Stimulated activated CD8-positive, alpha-beta memory T cell treated with anti-CD3 and anti-CD28 coated beads, Interleukin-7, amount 100 ng/mL, for 24 hours (primary cell): ENCODE measurements around the gene PRMT5.

Experiments
- DNase-seq: peaks from one replicate; pipeline ENCODE4 v3.0.0-alpha.2; 2020; ENCODE audit warnings: low read depth

Gene PRMT5

DNA sequence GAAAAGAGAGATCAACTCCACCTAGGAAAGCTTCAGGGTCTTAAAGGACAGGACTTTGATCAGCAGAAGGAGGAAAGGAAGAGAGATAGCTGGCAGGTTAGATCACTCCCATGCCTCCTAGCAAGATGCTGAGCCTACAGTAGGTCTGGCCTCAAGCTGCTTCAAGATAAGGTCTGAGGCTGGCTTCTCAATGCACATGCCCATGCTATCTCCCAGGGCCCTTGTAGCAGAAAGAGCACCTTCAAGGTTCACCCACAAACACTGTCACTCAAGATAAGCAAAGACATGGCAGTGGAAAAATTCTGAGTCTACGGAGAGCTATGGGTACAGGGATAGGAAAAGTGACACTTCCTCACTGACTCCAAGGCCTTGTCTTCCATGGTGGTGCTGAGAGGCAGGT, 31.8 kb downstream of the PRMT5 start:
- DNase-seq: no peak

DNA sequence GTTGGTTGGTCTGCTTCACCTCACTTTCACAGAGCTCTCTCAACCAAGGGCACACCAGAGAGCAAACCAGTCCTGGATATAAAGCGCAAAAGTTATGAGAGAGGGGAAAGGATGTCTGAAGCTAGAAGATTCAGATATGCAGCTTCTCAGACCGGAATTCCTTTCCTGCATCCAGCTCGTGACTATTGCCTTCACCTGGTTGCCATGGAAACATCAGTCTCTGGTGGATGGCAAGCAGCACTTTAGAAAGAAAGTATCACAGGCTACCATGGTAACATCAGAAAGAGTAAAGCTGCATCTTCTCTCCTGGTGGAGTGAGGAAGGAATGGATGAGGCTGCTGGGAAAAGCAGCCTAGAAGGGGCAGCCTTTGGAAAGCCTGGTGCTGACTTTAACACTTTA, 32.4 kb downstream of the PRMT5 start:
- no peak for DNase-seq

DNA sequence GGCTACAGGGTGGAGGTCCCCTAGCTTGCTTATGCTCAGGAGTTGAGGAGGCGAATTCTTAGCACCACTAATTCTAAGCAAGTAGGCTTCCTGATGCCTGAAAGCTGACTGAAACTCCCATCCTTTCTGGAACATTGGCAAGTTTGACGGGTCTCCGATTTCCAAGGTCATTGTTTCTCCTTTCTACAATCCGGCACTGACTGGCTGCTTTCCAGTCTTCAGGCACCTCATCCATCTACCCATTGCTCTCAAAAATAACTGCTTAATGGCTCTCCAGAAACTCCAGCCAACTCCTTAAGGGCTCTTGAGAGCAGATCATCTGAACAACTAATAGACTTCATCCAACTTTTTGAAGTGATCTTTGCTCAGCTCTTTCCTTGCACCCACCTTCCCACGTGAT, 32.8 kb downstream of the PRMT5 start:
- DNase-seq: no peak

- no peak for DNase-seq
Observed at GRCh38 chr14:22895402-22895801, 33.8 kb downstream of the PRMT5 start.

DNA sequence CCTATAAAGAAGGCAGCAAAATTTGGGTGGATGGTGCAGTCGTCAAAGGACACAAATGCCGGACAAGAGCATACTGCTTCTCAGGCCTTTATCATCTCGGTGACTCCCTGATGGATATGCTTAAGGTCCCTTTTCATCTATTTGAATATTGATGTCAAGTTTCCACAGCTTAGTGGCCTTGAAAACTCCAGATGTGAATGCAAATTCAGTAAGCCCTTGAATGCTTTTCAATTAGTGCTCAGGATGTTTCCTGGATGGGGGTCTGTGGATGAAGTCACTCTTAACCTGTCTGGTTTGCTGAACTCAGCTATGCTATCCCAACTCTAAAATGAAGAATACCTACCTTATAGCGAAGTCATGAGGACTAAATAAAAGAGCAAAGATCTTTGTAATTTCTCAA, 35.5 kb downstream of the PRMT5 start:
- DNase-seq: no peak

GRCh38 chr14:22892488-22892887, 36.7 kb downstream of the PRMT5 start:
- no peak for DNase-seq

DNA sequence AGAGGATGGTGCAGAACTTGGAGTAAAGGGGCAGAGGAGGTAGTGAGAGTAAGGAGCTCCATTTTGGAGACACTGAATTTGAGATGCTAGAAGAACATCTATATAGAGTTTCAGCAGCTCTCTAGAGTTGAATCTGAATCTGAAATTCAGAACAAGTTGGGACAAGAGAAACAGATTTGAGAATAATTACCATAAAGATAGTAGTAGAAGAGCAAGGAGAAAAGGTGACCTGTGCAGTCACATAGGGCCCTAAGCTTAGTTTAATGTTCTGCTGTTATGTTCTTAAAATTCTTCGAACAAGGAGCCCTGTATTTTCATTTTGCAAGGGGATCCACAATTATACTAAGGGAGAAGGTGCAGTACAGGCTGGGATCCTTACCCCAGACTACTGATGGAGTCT, 38.8 kb downstream of the PRMT5 start:
- no peak for DNase-seq

DNA sequence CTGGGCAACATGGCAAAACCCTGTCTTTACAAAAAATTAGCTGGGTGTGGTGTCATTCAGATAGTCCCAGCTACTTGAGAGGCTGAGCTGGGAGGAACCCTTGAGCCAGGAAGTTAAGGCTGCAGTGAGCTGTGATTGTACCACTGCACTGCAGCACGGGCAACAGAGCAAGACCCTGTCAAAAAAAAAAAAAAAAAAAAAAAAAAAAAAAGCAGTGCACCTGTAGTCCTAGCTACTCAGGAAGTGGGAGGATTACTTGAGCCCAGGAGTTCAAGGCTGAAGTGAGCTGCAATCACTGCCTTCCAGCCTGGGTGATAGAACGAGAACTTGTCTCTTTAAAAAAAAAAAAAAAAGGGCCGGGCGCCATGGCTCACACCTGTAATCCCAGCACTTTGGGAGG, 40.5 kb downstream of the PRMT5 start:
- no peak for DNase-seq

- no peak for DNase-seq
Observed at GRCh38 chr14:22887990-22888378, 41.2 kb downstream of the PRMT5 start.

GRCh38 chr14:22887260-22887989, 41.8 kb downstream of the PRMT5 start:
- no peak for DNase-seq

DNA sequence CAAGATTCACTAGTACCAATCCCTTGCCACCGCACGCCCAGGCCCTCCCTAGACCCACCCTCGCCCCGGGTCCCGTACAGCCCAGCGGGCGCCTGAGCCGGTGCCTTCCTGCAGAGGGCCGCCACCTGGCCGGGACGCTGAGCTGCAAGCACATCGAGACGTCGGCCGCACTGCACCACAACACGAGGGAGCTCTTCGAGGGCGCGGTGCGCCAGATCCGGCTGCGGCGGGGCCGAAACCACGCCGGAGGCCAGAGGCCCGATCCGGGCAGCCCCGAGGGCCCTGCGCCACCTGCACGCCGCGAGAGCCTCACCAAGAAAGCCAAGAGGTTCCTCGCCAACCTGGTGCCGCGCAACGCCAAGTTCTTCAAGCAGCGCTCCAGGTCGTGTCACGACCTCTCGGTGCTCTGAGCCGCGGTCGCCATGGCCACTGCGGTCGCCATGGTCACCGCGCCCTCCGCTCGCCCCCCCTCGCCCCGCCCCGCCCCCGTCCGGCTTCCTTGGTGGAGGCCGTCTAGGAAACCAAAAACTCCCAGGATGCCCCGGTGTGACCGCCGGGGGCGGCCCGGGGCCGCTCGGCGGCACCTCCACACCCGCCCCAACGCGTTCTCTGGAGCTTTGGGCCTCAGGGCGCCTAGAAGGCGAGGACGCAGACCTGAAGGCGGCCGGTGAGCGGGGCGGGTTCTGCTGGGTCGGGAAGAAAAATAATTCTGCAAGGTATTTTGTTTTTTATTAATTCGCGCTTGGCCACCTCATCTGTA, 42.5 kb downstream of the PRMT5 start:
- DNase-seq: peak; percentile 32

DNA sequence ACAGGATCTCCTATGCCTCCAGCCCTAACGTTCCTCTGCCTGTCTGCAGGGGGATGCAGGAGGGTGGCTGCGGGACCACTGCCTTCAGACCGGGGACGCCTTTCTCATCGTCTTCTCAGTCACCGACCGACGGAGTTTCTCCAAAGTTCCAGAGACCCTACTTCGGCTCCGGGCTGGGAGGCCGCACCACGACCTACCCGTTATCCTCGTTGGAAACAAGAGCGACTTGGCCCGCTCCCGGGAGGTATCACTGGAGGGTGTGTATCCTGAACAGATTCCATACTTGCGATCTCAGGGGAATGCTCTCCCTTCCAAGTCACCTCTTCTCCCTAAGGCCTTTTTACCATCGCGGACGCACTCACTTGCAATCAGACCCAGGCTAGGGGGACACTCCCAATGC, 43.2 kb downstream of the PRMT5 start:
- DNase-seq: no peak

DNA sequence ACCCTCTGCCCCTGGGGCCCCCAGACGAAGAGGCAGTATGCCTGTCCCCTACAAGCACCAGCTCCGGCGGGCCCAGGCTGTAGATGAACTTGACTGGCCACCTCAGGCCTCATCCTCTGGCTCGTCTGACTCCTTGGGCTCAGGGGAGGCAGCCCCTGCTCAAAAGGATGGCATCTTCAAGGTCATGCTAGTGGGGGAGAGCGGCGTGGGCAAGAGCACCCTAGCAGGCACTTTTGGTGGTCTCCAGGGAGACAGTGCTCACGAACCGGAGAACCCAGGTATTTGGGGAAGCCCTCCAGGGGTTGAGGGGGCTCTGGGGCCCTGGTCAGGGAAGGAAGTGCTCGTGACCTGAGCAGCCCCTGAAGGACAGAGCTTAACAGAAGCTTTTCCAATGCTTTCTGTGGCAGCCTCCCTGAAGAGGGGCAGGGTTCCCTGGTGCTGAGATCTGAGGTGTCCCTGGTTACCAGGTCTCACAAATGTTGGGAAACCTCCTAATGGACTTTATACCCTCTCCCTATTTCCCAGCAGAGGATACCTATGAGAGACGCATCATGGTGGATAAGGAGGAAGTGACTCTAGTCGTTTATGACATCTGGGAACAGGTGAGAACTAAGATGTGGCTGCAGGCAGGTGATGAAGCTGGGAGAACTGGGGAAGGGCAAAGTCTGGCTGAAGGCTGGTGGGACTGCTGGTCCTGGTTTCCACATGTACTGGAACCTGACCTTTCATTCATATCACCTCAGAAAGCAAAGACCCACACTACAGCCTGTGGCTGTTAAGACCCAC, 44.2 kb downstream of the PRMT5 start:
- no peak for DNase-seq

GRCh38 chr14:22884076-22884737, 45.0 kb downstream of the PRMT5 start:
- no peak for DNase-seq

DNA sequence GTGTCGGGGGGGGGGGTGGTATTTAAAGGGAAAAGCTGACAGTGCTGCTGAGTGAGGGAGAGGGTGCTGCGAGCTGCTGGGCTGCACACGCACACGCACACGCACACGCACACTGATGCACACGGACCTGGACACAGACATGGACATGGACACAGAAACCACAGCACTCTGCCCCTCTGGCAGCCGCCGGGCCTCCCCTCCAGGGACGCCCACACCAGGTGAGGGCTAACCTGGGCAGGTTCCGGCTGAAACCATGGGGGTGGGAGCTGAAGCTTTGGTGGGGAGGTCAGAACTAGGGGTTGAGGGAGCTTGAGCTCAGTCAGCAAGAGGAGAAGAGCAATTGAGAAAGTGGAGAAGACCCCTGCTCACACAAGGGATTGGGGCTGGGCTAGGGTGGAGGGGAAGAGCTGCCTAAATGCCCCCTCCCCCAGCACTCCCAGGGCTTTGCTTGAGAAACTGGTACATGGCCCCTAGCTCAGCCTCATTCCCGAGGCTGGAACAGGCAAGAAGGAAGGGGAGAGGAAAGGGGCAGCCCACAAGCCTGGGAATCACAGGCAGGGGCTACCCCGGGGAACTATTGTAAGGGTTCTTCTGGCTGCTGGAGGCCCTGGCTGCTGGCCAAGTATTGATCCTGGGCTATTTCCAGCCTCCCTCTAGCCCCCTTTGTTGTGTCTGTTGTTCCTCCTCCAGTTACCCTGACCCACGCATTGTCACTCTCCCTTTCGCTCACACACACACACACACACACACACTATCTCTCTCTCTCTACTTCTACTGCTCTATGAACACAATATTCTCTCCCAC, 45.8 kb downstream of the PRMT5 start, which contains the start of gene REM2:
TSS of gene REM2 (plus strand) at position 50 of the 804 bp plus-strand sequence. CDS start at position 116, 66 bp downstream.
- no peak for DNase-seq

DNA sequence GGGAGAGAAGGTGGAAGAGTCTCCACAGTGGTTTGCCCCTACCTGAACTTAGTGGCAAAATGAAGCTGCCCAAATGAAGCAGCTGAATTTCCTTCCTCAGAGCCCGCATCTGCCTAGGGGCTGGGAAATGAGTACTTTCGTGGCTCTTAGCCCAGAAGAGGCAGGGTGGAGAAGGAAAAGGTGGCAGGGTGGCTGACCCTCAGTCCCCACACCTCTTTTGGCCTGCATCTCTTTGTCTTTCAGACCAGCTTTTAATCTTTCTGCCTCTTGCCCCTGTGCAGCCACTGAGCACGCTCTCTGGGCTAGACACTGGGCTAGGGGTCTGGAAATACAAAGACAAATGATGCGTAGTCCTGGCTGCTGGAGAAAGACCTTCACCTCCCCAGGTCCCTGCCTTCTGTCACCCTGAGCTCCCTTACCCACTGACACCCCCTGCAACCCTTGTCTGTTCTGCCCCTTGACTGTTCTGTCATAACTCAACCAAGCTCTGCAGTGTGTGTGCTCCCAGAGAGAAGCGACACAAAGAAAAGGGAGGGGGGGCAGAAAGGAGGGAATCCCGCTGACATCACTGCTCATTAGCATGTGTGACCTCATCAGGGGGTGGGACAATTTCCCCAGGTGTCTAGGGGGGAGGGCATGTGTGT, 46.5 kb downstream of the PRMT5 start:
- no peak for DNase-seq

DNA sequence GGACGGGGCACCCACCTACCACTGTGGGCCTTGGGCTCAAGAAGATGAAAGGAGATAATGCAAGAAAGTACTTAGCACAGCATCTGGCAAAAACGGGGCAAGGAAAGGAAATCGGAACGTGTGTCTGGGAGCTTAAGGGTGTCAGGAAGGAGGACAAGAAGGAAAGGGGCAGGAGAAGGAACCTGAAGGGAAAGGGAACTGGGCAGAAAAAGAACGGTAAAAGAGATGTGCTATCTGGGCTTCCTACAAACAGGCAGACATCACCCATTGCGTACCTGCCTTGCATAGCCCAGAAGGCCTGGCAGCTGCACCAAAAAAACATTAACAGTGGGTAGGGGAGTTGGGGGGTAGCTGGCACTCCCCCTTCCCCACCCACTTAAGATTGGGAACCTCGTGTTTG, 47.1 kb downstream of the PRMT5 start:
- no peak for DNase-seq

- no peak for DNase-seq
Observed at GRCh38 chr14:22878271-22879246, 50.6 kb downstream of the PRMT5 start.

- DNase-seq: no peak
Observed at GRCh38 chr14:22877000-22877501, 52.1 kb downstream of the PRMT5 start.
